Stimulated activated CD8-positive, alpha-beta memory T cell treated with anti-CD3 and anti-CD28 coated beads, Interleukin-15, amount 100 ng/mL, for 1 hour (primary cell): ENCODE results near the gene MVB12A.
A peak's percentile ranks its signal among the peaks of the same experiment; 100 is the strongest.

Experiments used
- DNase-seq: peaks from one replicate; pipeline ENCODE4 v3.0.0-alpha.2; 2020; ENCODE audit warnings: low read depth

MVB12A gene

GRCh38 chr19:17404621-17405249, 15.1 kb upstream of the MVB12A start:
- no peak for DNase-seq

GRCh38 chr19:17405250-17406045, 14.4 kb upstream of the MVB12A start, which contains the start of gene BST2:
BST2 (minus strand) TSS chr19:17405630; CDS start chr19:17405575, 55 bp downstream.
- DNase-seq: peak; percentile 25

GRCh38 chr19:17406046-17406886, 13.6 kb upstream of the MVB12A start:
- DNase-seq: no peak

GRCh38 chr19:17406887-17407196, 13.0 kb upstream of the MVB12A start:
- no peak for DNase-seq

GRCh38 chr19:17409990-17410389, 9.9 kb upstream of the MVB12A start:
- no peak for DNase-seq

GRCh38 chr19:17411801-17412200, 8.0 kb upstream of the MVB12A start:
- DNase-seq: no peak

- DNase-seq: no peak
These were observed 5.8 kb upstream of the MVB12A start for GRCh38 chr19:17414097-17414496.

- DNase-seq: no peak
These were observed 4.7 kb upstream of the MVB12A start for GRCh38 chr19:17415121-17415520.

GRCh38 chr19:17418710-17419109, 1.1 kb upstream of the MVB12A start:
- DNase-seq: no peak

- no peak for DNase-seq
These were observed 660 bp upstream of the MVB12A start for GRCh38 chr19:17419154-17419620.

- no peak for DNase-seq
These were observed 653 bp downstream of the MVB12A start for GRCh38 chr19:17420475-17420924.

- no peak for DNase-seq
These were observed 2.1 kb downstream of the MVB12A start for GRCh38 chr19:17421942-17422341.

- DNase-seq: no peak
These were observed 3.8 kb downstream of the MVB12A start for GRCh38 chr19:17423429-17424208.

GRCh38 chr19:17424743-17425365, 5.0 kb downstream of the MVB12A start:
- DNase-seq: no peak

- DNase-seq: no peak
These were observed 9.8 kb downstream of the MVB12A start for GRCh38 chr19:17429641-17430113.

- DNase-seq: no peak
These were observed 11.6 kb downstream of the MVB12A start for GRCh38 chr19:17431417-17431816.

GRCh38 chr19:17435218-17435617, 15.4 kb downstream of the MVB12A start:
- DNase-seq: no peak

GRCh38 chr19:17436094-17436873, 16.4 kb downstream of the MVB12A start:
- DNase-seq: no peak

- no peak for DNase-seq
These were observed 17.0 kb downstream of the MVB12A start for GRCh38 chr19:17436874-17437267.

GRCh38 chr19:17441241-17442021, 21.6 kb downstream of the MVB12A start:
- DNase-seq: no peak
